Epithelial cell of esophagus (primary cell): ENCODE results near the gene KIF20B.
A peak's percentile ranks its signal among the peaks of the same experiment; 100 is the strongest.

Experiments
- DNase-seq: peaks from one replicate; pipeline ENCODE4 v3.0.0; 2010; ENCODE audit warnings: low read depth
- H3K4me3 ChIP-seq: 2 replicates; pipeline ENCODE4 v1.5.1; 2011; ENCODE audit warnings: mild to moderate bottlenecking, low read length, control low read depth
- CTCF ChIP-seq: IDR thresholded peaks from 2 replicates; pipeline ENCODE4 v1.5.1; 2011; ENCODE audit warnings: low read depth, mild to moderate bottlenecking, low read length, control low read depth, inconsistent platforms; ENCODE audit not compliant: insufficient read depth; ENCODE audit errors: missing control alignments

The KIF20B gene

GRCh38 chr10:89701242-89702120 is at the start of gene KIF20B:
TSS of gene KIF20B (plus strand) at chr10:89701590. CDS start at chr10:89705295, 3,705 bp downstream.
- DNase-seq: peak; percentile 99
- peak; percentile 41 for TF ChIP-seq CTCF
- peak within 1 kb of the TSS; percentile 94 for H3K4me3 ChIP-seq

GRCh38 chr10:89651916-89652573 is 49.3 kb upstream of the KIF20B start:
- H3K4me3 ChIP-seq: no peak overlapping the region
- no peak for TF ChIP-seq CTCF
- no peak for DNase-seq

GRCh38 chr10:89652806-89653370 is 48.5 kb upstream of the KIF20B start:
- DNase-seq: no peak
- no peak for TF ChIP-seq CTCF

GRCh38 chr10:89653410-89653869 is 48.0 kb upstream of the KIF20B start:
- TF ChIP-seq CTCF: no peak
- DNase-seq: peak; percentile 24
- no peak overlapping the region for H3K4me3 ChIP-seq

More at GRCh38 chr10:89652806-89653370, 48.5 kb upstream of the KIF20B start:
- no peak overlapping the region for H3K4me3 ChIP-seq

GRCh38 chr10:89655722-89656121 is 45.7 kb upstream of the KIF20B start:
- no peak overlapping the region for H3K4me3 ChIP-seq
- DNase-seq: no peak
- no peak for TF ChIP-seq CTCF

- no peak for DNase-seq
- no peak for TF ChIP-seq CTCF
- H3K4me3 ChIP-seq: no peak overlapping the region
Observed at GRCh38 chr10:89657302-89657701, 44.1 kb upstream of the KIF20B start.
